ENCODE results near the gene CDH23. TPM values are rescaled to one million over a fixed set of nuclear protein-coding genes. Genes with fewer than 3 reads are reported as not detected.

CDH23 gene
- total RNA-seq, 2 donors from 2014 or later = 1.4 to 1.6 TPM

DNA sequence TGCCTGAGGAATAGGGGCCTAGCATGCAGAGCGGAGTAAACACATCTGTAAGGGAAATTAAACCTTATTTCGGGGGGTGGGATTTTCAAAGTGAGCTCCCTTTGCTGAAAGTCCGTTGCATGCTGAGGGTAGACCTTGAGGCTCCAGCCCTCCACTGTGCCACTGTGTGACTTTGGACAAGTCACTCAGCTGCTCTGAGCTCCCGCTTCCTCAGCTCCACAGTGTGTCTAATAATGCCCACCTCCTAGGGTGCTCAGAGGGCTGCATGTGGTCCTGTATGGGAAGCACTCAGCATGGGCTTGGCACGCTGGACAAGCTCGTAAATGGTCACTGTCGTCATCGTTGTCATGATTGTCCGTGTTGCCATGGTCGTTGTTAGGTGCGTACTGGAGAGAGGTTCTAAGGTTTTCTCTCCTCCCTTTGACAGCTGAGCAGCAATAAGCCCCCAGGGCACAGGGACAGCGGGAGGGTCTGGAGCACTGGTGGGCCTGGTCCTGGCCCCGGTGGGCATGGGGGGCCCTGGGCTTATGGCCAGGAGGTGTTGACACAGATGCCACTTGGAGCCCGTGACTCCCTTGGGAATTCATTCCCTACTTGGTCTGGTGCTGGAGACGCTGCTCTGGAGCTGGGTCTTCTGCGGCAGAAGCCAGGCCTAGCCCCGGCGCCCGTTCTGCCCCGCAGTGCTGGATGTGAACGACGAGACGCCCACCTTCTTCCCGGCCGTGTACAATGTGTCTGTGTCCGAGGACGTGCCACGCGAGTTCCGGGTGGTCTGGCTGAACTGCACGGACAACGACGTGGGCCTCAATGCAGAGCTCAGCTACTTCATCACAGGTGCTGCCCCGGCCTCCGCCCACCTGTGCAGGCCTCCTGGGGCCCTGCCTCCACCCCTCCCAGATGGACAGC, 309.7 kb downstream of the CDH23 start:
- H3K27me3 ChIP-seq = no peaks in the 10 kb centered on the region
- H3K4me3 ChIP-seq = no peak overlapping the region
- TF ChIP-seq, protein P1, sequence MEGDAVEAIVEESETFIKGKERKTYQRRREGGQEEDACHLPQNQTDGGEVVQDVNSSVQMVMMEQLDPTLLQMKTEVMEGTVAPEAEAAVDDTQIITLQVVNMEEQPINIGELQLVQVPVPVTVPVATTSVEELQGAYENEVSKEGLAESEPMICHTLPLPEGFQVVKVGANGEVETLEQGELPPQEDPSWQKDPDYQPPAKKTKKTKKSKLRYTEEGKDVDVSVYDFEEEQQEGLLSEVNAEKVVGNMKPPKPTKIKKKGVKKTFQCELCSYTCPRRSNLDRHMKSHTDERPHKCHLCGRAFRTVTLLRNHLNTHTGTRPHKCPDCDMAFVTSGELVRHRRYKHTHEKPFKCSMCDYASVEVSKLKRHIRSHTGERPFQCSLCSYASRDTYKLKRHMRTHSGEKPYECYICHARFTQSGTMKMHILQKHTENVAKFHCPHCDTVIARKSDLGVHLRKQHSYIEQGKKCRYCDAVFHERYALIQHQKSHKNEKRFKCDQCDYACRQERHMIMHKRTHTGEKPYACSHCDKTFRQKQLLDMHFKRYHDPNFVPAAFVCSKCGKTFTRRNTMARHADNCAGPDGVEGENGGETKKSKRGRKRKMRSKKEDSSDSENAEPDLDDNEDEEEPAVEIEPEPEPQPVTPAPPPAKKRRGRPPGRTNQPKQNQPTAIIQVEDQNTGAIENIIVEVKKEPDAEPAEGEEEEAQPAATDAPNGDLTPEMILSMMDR (IDR thresholded peaks at IDR 0.05) = no peak
- H3K9me3 ChIP-seq = no peaks in the 10 kb centered on the region
- H3K9ac ChIP-seq (ENCODE audit: low read depth in 2 of 2, low read length in 2 of 2) = no peak overlapping the region
- no peaks in the 10 kb centered on the region for H3K4me1 ChIP-seq
- H3K27ac ChIP-seq = no peak overlapping the region
- no peaks in the 10 kb centered on the region for H3K36me3 ChIP-seq
- no peak for DNase-seq
- intact Hi-C loops (cut with DNase I) = loop anchor here (5.0 to 10.0 kb wide), 2 partner anchors 108 to 394 kb away; no protein-coding TSS in a partner anchor

DNA sequence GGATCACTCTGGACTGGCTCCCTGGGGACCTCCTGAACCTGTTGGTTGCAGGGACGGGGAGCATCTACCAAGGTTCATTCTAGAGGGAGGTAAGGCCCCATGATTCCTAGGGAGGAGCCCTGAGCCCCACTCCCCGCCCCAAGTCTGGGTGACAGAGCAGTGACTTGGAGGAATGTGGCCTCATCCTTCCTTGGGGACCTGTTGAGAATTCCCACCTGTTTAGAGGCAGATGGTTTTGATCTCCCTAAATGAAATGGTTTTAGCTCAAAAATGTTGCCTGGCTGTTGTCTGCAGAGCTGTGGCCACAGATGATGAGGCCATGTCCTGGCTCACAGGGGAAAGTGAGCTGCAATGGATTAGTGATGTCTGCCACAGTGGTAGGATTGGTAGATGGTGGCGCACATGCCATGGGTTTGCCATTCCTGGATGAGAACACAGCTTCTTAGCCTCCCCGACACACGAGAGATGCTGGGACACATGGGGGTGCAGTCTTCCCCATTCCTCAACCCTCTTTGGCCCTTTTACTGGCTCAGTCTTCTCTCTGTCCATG, 310.6 kb downstream of the CDH23 start:
- Histone ChIP-seq H3K27me3 (no peaks in the 10 kb centered on the region), H3K27ac (no peak overlapping the region), H3K9ac (ENCODE audit: low read depth in 2 of 2, low read length in 2 of 2) (no peak overlapping the region), H3K4me1 (no peaks in the 10 kb centered on the region), H3K36me3 (no peaks in the 10 kb centered on the region), H3K4me3 (no peak overlapping the region), H3K9me3 (no peaks in the 10 kb centered on the region)
- DNase-seq = no peak
- TF ChIP-seq, protein P1 (IDR thresholded peaks at IDR 0.05) = no peak
- intact Hi-C loops (cut with DNase I) = loop anchor here (5.0 to 10.0 kb wide), 2 partner anchors 107 to 395 kb away; no protein-coding TSS in a partner anchor

DNA sequence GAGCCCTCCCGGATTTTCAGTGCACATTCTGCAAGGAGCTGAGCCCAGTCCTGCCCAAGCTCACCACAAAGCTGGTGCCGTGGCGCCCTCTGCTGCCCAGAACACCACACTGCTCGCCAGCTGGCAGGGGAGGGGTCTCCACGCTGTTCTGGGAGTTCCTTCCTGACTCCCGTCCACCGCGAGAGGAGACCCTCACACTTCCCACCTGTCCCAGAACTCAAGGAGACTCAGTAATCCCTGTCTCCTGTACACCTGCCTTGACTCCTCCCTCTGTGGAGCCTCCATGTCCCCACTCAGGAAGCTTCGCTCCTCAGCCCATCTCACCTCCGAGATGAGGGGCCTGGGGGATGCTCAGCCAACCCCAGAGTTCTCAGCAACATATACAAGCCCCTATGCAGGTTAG, 311.6 kb downstream of the CDH23 start:
- no peaks in the 10 kb centered on the region for H3K36me3 ChIP-seq
- H3K27me3 ChIP-seq = no peaks in the 10 kb centered on the region
- intact Hi-C loops (cut with DNase I) = loop anchor here (5.0 to 10.0 kb wide), 2 partner anchors 106 to 396 kb away; no protein-coding TSS in a partner anchor
- H3K9me3 ChIP-seq = no peaks in the 10 kb centered on the region
- TF ChIP-seq, protein P1 (IDR thresholded peaks at IDR 0.05) = peak; percentile 88
- H3K4me1 ChIP-seq = no peaks in the 10 kb centered on the region
- H3K4me3 ChIP-seq = no peak overlapping the region
- no peak overlapping the region for H3K9ac ChIP-seq (ENCODE audit: low read depth in 2 of 2, low read length in 2 of 2)
- DNase-seq = peak; percentile 62
- H3K27ac ChIP-seq = no peak overlapping the region

DNA sequence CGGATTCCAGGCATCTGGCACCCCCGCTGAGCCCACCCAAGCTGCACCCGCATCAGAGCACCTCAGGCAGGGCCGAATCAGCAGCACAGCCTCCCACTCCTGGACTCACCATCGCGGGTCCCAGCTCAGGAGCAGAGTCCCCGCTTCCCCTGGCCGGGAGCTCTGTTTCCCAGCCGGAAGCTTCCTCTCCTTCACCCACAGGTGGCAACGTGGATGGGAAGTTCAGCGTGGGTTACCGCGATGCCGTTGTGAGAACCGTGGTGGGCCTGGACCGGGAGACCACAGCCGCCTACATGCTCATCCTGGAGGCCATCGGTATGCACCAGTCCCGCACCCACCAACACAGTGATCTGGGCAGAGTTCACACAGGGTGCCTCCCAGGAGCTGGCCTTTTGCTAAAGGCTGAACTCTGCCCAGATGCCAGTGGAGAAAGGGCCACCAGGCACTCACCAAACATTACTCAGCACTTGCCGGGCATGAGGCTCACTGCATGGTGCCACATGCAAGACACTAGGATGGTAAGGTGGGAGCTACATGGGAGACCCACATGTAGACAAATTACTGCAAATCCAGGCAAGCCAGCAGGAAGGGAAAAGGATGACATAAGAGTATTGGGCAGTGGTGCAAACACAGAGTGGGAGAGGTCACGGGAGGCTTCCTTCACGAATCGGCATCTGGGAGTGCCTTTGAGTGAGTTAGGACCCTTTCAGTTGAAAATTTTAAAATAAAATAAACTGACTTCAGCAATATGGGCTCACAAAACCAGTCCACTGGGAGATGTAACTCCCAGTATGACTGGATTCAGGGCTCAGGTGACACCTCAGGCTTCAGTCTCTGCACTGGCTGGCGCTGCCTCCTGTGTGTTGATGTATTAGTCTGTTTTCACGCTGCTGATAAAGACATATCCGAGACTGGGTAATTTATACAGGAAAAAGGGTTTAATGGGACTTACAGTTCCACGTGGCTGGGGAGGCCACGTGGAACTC, 312.5 kb downstream of the CDH23 start:
- no peaks in the 10 kb centered on the region for H3K36me3 ChIP-seq
- H3K9me3 ChIP-seq = no peaks in the 10 kb centered on the region
- H3K27ac ChIP-seq = no peak overlapping the region
- intact Hi-C loops (cut with DNase I) = loop anchor here (5.0 to 10.0 kb wide), 2 partner anchors 106 to 397 kb away; no protein-coding TSS in a partner anchor
- H3K9ac ChIP-seq (ENCODE audit: low read depth in 2 of 2, low read length in 2 of 2) = no peak overlapping the region
- TF ChIP-seq, protein P1 (IDR thresholded peaks at IDR 0.05) = no peak
- peaks cover 4% of the 10 kb centered on the region for H3K4me1 ChIP-seq
- no peak overlapping the region for H3K4me3 ChIP-seq
- DNase-seq = no peak
- H3K27me3 ChIP-seq = no peaks in the 10 kb centered on the region

DNA sequence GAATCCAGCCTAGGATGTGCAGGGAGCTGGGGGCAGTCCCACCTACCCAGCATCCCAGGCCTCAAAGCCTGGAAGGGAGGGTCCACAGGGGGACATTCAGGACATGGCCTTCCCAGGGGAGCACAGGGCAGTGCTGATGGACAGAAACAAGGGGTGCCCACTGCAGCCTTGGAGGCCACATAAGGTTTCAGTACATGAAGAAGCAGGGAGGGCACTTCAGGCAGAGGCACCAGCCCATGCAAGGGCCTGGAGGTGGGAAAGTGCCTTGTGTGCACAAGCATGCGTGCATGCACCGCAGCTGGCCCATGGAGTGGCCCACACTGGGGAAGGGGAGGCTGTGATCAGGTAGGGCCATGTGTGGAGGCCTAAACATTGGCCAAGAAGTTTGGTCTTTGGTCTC, 313.8 kb downstream of the CDH23 start:
- intact Hi-C loops (cut with DNase I) = no loop called here
- TF ChIP-seq, protein P1 (IDR thresholded peaks at IDR 0.05) = no peak
- Histone ChIP-seq H3K36me3 (no peaks in the 10 kb centered on the region), H3K4me3 (no peak overlapping the region), H3K27ac (no peak overlapping the region), H3K9me3 (no peaks in the 10 kb centered on the region), H3K9ac (ENCODE audit: low read depth in 2 of 2, low read length in 2 of 2) (no peak overlapping the region), H3K27me3 (no peaks in the 10 kb centered on the region), H3K4me1 (peaks cover 11% of the 10 kb centered on the region)
- no peak for DNase-seq

All from colonic mucosa (tissue), 4 donors.